Measurements from ENCODE around the gene RIN1. TPM values are rescaled to one million over a fixed set of nuclear protein-coding genes. Genes with fewer than 3 reads are reported as not detected.

Gene RIN1
- total and polyA plus RNA-seq, 9 of the 15 experiments (the other 6 are each of a cell fraction or from before 2014, with no cell fraction given), result 0.01 to 1.2 (median 0.45) TPM; not detected in 1

GRCh38 chr11:66312549-66313320 lies 23.5 kb downstream of the RIN1 start (continued):
- TF ChIP-seq, protein P1, sequence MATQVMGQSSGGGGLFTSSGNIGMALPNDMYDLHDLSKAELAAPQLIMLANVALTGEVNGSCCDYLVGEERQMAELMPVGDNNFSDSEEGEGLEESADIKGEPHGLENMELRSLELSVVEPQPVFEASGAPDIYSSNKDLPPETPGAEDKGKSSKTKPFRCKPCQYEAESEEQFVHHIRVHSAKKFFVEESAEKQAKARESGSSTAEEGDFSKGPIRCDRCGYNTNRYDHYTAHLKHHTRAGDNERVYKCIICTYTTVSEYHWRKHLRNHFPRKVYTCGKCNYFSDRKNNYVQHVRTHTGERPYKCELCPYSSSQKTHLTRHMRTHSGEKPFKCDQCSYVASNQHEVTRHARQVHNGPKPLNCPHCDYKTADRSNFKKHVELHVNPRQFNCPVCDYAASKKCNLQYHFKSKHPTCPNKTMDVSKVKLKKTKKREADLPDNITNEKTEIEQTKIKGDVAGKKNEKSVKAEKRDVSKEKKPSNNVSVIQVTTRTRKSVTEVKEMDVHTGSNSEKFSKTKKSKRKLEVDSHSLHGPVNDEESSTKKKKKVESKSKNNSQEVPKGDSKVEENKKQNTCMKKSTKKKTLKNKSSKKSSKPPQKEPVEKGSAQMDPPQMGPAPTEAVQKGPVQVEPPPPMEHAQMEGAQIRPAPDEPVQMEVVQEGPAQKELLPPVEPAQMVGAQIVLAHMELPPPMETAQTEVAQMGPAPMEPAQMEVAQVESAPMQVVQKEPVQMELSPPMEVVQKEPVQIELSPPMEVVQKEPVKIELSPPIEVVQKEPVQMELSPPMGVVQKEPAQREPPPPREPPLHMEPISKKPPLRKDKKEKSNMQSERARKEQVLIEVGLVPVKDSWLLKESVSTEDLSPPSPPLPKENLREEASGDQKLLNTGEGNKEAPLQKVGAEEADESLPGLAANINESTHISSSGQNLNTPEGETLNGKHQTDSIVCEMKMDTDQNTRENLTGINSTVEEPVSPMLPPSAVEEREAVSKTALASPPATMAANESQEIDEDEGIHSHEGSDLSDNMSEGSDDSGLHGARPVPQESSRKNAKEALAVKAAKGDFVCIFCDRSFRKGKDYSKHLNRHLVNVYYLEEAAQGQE (IDR thresholded peaks at IDR 0.05; ENCODE audit: borderline replicate concordance), result no peak
- TF ChIP-seq, protein P1 (CRISPR knock-in tag; IDR thresholded peaks at IDR 0.05; ENCODE audit: low read depth), result no peak
- no peak for TF ChIP-seq TCF3 (CRISPR knock-in tag; IDR thresholded peaks at IDR 0.05)
- TF ChIP-seq, protein P2, sequence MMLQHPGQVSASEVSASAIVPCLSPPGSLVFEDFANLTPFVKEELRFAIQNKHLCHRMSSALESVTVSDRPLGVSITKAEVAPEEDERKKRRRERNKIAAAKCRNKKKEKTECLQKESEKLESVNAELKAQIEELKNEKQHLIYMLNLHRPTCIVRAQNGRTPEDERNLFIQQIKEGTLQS (IDR thresholded peaks at IDR 0.05), result peak; percentile 9; the same call in 1 of the 2 replicates
- TF ChIP-seq, protein P2 (CRISPR knock-in tag; conservative IDR thresholded peaks at IDR 0.05), result no peak
- peak; percentile 42; the same call in 1 of the 2 replicates for TF ChIP-seq NCOA6 (IDR thresholded peaks at IDR 0.05)
- TF ChIP-seq PHF20 (IDR thresholded peaks at IDR 0.05; ENCODE audit: partially characterized antibody), result no peak
- TF ChIP-seq RB1 (IDR thresholded peaks at IDR 0.05; ENCODE audit: low read depth), result no peak
- TF ChIP-seq SMC3 (conservative IDR thresholded peaks at IDR 0.05; ENCODE audit: insufficient read depth, low read depth, low read length), result no peak
- TF ChIP-seq CTBP1 (IDR thresholded peaks at IDR 0.05; ENCODE audit: borderline replicate concordance), result no peak
- TF ChIP-seq KLF10 (CRISPR knock-in tag; IDR thresholded peaks at IDR 0.05), result no peak
- no peak for TF ChIP-seq SMARCC2 (IDR thresholded peaks at IDR 0.05; ENCODE audit: low read depth)

Measured in K562 (cell line).